ENCODE data around the gene ABHD5.
A peak's percentile ranks its signal among the peaks of the same experiment; 100 is the strongest.

The ABHD5 gene

GRCh38 chr3:43686700-43687498 is 3.8 kb upstream of the ABHD5 start:
- Histone ChIP-seq H3K36me3 (ENCODE audit: insufficient read depth, low read length) (no peaks in the 10 kb centered on the region), H3K4me3 (ENCODE audit: low read depth, low read length) (no peak overlapping the region), H2AFZ (ENCODE audit: low read length, unreplicated experiment) (no peak overlapping the region), H3K27ac (ENCODE audit: low read depth, low read length) (no peak overlapping the region), H3K4me1 (ENCODE audit: control insufficient read depth, insufficient read depth, low read length, unreplicated experiment) (peaks cover 6% of the 10 kb centered on the region), H3K79me2 (ENCODE audit: control insufficient read depth, insufficient read depth, low read length, unreplicated experiment) (peaks cover 7% of the 10 kb centered on the region), H3K27me3 (ENCODE audit: insufficient read depth, low read length) (no peaks in the 10 kb centered on the region)

DNA sequence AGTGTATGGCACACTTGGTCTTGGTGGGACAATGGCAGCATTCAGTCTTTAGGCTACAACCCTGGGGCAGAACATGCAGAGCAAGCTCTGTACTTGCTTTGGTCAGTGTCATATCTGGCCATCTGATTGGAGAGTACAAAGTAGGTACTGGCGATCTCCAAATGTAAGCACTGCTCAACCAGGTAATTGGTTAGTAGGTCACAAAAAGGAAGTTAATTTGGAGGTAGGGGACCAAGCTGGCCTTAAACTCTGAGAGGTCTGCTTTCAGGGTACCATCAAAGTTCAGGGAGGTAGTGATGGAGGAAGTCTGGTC is 3.3 kb upstream of the ABHD5 start:
- no peaks in the 10 kb centered on the region for H3K36me3 ChIP-seq (ENCODE audit: insufficient read depth, low read length)
- H3K4me1 ChIP-seq (ENCODE audit: control insufficient read depth, insufficient read depth, low read length, unreplicated experiment) = peaks cover 12% of the 10 kb centered on the region
- peaks cover 13% of the 10 kb centered on the region for H3K79me2 ChIP-seq (ENCODE audit: control insufficient read depth, insufficient read depth, low read length, unreplicated experiment)
- no peak overlapping the region for H3K4me3 ChIP-seq (ENCODE audit: low read depth, low read length)
- no peak overlapping the region for H2AFZ ChIP-seq (ENCODE audit: low read length, unreplicated experiment)
- no peak overlapping the region for H3K27ac ChIP-seq (ENCODE audit: low read depth, low read length)
- no peaks in the 10 kb centered on the region for H3K27me3 ChIP-seq (ENCODE audit: insufficient read depth, low read length)

- no peaks in the 10 kb centered on the region for H3K27me3 ChIP-seq (ENCODE audit: insufficient read depth, low read length)
- peaks cover 20% of the 10 kb centered on the region for H3K4me1 ChIP-seq (ENCODE audit: control insufficient read depth, insufficient read depth, low read length, unreplicated experiment)
- H3K79me2 ChIP-seq (ENCODE audit: control insufficient read depth, insufficient read depth, low read length, unreplicated experiment) = peaks cover 21% of the 10 kb centered on the region
- H2AFZ ChIP-seq (ENCODE audit: low read length, unreplicated experiment) = no peak overlapping the region
- H3K36me3 ChIP-seq (ENCODE audit: insufficient read depth, low read length) = no peaks in the 10 kb centered on the region
- no peak overlapping the region for H3K4me3 ChIP-seq (ENCODE audit: low read depth, low read length)
- H3K27ac ChIP-seq (ENCODE audit: low read depth, low read length) = no peak overlapping the region
These were observed 2.5 kb upstream of the ABHD5 start for GRCh38 chr3:43688245-43688650.

GRCh38 chr3:43689166-43689565 is 1.6 kb upstream of the ABHD5 start:
- no peak overlapping the region for H3K4me3 ChIP-seq (ENCODE audit: low read depth, low read length)
- no peaks in the 10 kb centered on the region for H3K27me3 ChIP-seq (ENCODE audit: insufficient read depth, low read length)
- no peak overlapping the region for H3K27ac ChIP-seq (ENCODE audit: low read depth, low read length)
- H2AFZ ChIP-seq (ENCODE audit: low read length, unreplicated experiment) = no peak overlapping the region
- H3K4me1 ChIP-seq (ENCODE audit: control insufficient read depth, insufficient read depth, low read length, unreplicated experiment) = peaks cover 28% of the 10 kb centered on the region
- H3K79me2 ChIP-seq (ENCODE audit: control insufficient read depth, insufficient read depth, low read length, unreplicated experiment) = peaks cover 27% of the 10 kb centered on the region
- H3K36me3 ChIP-seq (ENCODE audit: insufficient read depth, low read length) = no peaks in the 10 kb centered on the region

- no peak overlapping the region for H3K27ac ChIP-seq (ENCODE audit: low read depth, low read length)
- peaks cover 34% of the 10 kb centered on the region for H3K79me2 ChIP-seq (ENCODE audit: control insufficient read depth, insufficient read depth, low read length, unreplicated experiment)
- peak overlapping the region; percentile 92 for H2AFZ ChIP-seq (ENCODE audit: low read length, unreplicated experiment)
- H3K36me3 ChIP-seq (ENCODE audit: insufficient read depth, low read length) = no peaks in the 10 kb centered on the region
- H3K27me3 ChIP-seq (ENCODE audit: insufficient read depth, low read length) = no peaks in the 10 kb centered on the region
- peaks cover 35% of the 10 kb centered on the region for H3K4me1 ChIP-seq (ENCODE audit: control insufficient read depth, insufficient read depth, low read length, unreplicated experiment)
- peak overlapping the region; percentile 91 for H3K4me3 ChIP-seq (ENCODE audit: low read depth, low read length)
These were observed 855 bp upstream of the ABHD5 start for GRCh38 chr3:43689766-43690399.

GRCh38 chr3:43691120-43691995 is 620 bp downstream of the ABHD5 start:
- H3K4me1 ChIP-seq (ENCODE audit: control insufficient read depth, insufficient read depth, low read length, unreplicated experiment) = peaks cover 46% of the 10 kb centered on the region
- no peaks in the 10 kb centered on the region for H3K27me3 ChIP-seq (ENCODE audit: insufficient read depth, low read length)
- H3K36me3 ChIP-seq (ENCODE audit: insufficient read depth, low read length) = no peaks in the 10 kb centered on the region
- peak overlapping the region; percentile 91 for H3K4me3 ChIP-seq (ENCODE audit: low read depth, low read length)
- H3K79me2 ChIP-seq (ENCODE audit: control insufficient read depth, insufficient read depth, low read length, unreplicated experiment) = peaks cover 42% of the 10 kb centered on the region
- peak overlapping the region; percentile 79 for H2AFZ ChIP-seq (ENCODE audit: low read length, unreplicated experiment)
- peak overlapping the region; percentile 43 for H3K27ac ChIP-seq (ENCODE audit: low read depth, low read length)

DNA sequence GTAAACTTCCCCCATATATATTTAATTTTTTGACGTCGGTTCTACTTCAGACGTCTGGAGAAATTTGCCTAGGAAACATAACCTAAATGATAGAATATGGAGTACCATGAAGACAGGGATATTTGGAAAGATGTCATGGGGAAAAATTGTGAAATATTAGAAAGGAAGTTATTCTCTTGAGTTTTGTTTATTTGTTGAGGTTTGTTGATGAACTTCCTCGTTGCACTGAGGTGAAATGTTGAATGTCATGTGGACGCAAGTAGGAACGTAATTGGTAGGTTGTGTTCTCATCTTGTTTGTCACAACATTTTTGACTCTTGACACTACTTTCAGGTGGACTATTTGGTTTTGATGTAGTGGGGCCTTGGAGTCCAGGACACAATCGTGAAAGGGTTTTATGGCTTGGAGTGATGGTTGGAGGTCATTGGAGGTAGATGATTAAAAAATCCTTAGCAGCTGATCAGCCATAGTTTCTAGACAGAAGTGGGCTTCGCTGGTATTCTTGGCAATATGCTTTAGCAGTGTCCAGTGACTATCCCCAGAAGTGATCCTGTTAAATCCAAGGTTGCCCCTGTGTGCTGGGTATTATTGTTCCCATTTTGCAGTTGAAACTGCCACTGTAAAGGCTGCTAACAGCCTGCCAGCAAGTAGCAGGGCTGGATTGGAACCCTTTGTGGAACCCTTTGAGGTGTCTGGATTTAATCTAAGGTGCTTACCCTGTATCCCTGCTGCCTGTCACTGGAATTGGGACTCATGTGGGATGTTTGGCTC is 1.5 kb downstream of the ABHD5 start:
- H2AFZ ChIP-seq (ENCODE audit: low read length, unreplicated experiment) = no peak overlapping the region
- peaks cover 51% of the 10 kb centered on the region for H3K79me2 ChIP-seq (ENCODE audit: control insufficient read depth, insufficient read depth, low read length, unreplicated experiment)
- H3K36me3 ChIP-seq (ENCODE audit: insufficient read depth, low read length) = no peaks in the 10 kb centered on the region
- H3K27me3 ChIP-seq (ENCODE audit: insufficient read depth, low read length) = no peaks in the 10 kb centered on the region
- peak overlapping the region; percentile 91 for H3K4me3 ChIP-seq (ENCODE audit: low read depth, low read length)
- H3K27ac ChIP-seq (ENCODE audit: low read depth, low read length) = peak overlapping the region; percentile 43; the same call in 1 of the 2 replicates
- peaks cover 53% of the 10 kb centered on the region for H3K4me1 ChIP-seq (ENCODE audit: control insufficient read depth, insufficient read depth, low read length, unreplicated experiment)

GRCh38 chr3:43692971-43693370 is 2.2 kb downstream of the ABHD5 start:
- Histone ChIP-seq H3K27ac (ENCODE audit: low read depth, low read length) (no peak overlapping the region), H3K4me3 (ENCODE audit: low read depth, low read length) (0 out of 2 replicates have a peak overlapping the region, but pooled peaks have one; percentile 91), H3K27me3 (ENCODE audit: insufficient read depth, low read length) (no peaks in the 10 kb centered on the region), H2AFZ (ENCODE audit: low read length, unreplicated experiment) (no peak overlapping the region), H3K79me2 (ENCODE audit: control insufficient read depth, insufficient read depth, low read length, unreplicated experiment) (peaks cover 58% of the 10 kb centered on the region), H3K4me1 (ENCODE audit: control insufficient read depth, insufficient read depth, low read length, unreplicated experiment) (peaks cover 53% of the 10 kb centered on the region), H3K36me3 (ENCODE audit: insufficient read depth, low read length) (no peaks in the 10 kb centered on the region)

- peaks cover 65% of the 10 kb centered on the region for H3K79me2 ChIP-seq (ENCODE audit: control insufficient read depth, insufficient read depth, low read length, unreplicated experiment)
- no peak overlapping the region for H2AFZ ChIP-seq (ENCODE audit: low read length, unreplicated experiment)
- no peak overlapping the region for H3K27ac ChIP-seq (ENCODE audit: low read depth, low read length)
- H3K36me3 ChIP-seq (ENCODE audit: insufficient read depth, low read length) = no peaks in the 10 kb centered on the region
- H3K4me3 ChIP-seq (ENCODE audit: low read depth, low read length) = no peak overlapping the region
- H3K4me1 ChIP-seq (ENCODE audit: control insufficient read depth, insufficient read depth, low read length, unreplicated experiment) = peaks cover 53% of the 10 kb centered on the region
- H3K27me3 ChIP-seq (ENCODE audit: insufficient read depth, low read length) = no peaks in the 10 kb centered on the region
These were observed 2.9 kb downstream of the ABHD5 start for GRCh38 chr3:43693594-43693993.

DNA sequence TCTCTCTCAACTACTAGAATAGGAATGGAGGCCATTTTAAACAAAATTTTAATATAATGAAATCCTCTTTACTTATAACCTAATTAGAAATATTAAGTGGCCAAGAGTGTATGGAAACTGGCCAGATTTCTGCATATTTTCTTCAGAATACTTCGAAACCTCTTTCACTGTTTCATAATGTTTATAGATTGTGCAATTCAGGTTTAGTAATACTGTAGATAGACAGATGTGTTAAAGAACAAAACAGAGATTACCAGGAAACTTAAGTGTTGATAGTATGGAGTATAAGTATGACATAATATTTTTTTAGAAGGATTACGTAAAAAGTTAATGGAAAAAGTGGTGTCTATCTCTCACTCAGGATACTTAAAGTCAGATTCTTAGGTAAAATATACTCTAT is 4.7 kb downstream of the ABHD5 start:
- Histone ChIP-seq H3K27ac (ENCODE audit: low read depth, low read length) (peak overlapping the region; percentile 44), H3K27me3 (ENCODE audit: insufficient read depth, low read length) (no peaks in the 10 kb centered on the region), H3K79me2 (ENCODE audit: control insufficient read depth, insufficient read depth, low read length, unreplicated experiment) (peaks cover 75% of the 10 kb centered on the region), H3K36me3 (ENCODE audit: insufficient read depth, low read length) (no peaks in the 10 kb centered on the region), H3K4me1 (ENCODE audit: control insufficient read depth, insufficient read depth, low read length, unreplicated experiment) (peaks cover 56% of the 10 kb centered on the region), H2AFZ (ENCODE audit: low read length, unreplicated experiment) (no peak overlapping the region), H3K4me3 (ENCODE audit: low read depth, low read length) (no peak overlapping the region)

All from ACC112 (cell line).